Subcutaneous adipose tissue (tissue), 4 donors: ENCODE results near the gene TNIP1. TPM values are rescaled to one million over a fixed set of nuclear protein-coding genes. Genes with fewer than 3 reads are reported as not detected.

ENCODE experiments used
- total RNA-seq, 4 donors: library from RNA; depleted of rRNA; stranded (reverse); fragments of >200 nt; gene quantifications; one replicate each; pipeline ENCODE4 v1.1.0, GENCODE V29; 2016
- TF ChIP-seq, protein P1 (sequence below): fragments of 450-650 bp; IDR thresholded peaks from one replicate; pipeline ENCODE4 v1.5.1; 2016; ENCODE audit warnings: low read depth, mild to moderate bottlenecking, control low read depth, antibody characterized with exemption, moderate library complexity

Gene TNIP1
- total RNA-seq, 4 donors from 2014 or later: 97.1 to 376 (median 190) TPM

GRCh38 chr5:151023651-151024050 is 57.2 kb downstream of the TNIP1 start:
- TF ChIP-seq, protein P1, sequence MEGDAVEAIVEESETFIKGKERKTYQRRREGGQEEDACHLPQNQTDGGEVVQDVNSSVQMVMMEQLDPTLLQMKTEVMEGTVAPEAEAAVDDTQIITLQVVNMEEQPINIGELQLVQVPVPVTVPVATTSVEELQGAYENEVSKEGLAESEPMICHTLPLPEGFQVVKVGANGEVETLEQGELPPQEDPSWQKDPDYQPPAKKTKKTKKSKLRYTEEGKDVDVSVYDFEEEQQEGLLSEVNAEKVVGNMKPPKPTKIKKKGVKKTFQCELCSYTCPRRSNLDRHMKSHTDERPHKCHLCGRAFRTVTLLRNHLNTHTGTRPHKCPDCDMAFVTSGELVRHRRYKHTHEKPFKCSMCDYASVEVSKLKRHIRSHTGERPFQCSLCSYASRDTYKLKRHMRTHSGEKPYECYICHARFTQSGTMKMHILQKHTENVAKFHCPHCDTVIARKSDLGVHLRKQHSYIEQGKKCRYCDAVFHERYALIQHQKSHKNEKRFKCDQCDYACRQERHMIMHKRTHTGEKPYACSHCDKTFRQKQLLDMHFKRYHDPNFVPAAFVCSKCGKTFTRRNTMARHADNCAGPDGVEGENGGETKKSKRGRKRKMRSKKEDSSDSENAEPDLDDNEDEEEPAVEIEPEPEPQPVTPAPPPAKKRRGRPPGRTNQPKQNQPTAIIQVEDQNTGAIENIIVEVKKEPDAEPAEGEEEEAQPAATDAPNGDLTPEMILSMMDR: no peak

DNA sequence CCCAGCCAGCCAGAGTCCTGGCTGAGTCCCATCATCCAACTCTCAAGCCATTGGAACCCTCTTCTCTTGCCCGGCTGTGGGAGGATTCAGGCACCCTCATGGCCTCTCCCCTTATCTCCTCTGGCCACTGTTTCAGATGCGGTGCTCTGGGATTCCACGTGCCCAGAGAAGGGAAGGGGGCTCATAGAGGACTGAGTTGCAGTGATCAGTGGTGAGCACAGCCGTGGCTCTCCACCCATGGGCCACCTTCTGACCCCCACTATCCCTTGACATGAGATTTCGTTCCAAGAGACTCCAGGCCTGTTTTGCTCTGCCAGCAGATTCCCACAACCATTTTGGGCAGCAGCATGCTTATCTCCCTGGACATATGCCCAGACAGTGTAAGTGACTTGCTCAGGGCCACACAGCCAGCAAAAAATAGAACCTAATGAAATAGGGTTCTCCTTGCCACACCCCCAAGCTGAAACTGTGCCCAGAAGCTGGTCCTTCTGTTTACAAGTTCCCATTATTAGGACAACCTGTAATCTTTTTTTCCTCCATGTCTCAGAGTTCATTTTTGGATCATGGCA is 57.7 kb downstream of the TNIP1 start:
- TF ChIP-seq, protein P1: no peak

- TF ChIP-seq, protein P1: no peak
Measured at GRCh38 chr5:151022511-151023018, 58.3 kb downstream of the TNIP1 start.

- TF ChIP-seq, protein P1: no peak
Measured at GRCh38 chr5:151021746-151022145, 59.1 kb downstream of the TNIP1 start.

DNA sequence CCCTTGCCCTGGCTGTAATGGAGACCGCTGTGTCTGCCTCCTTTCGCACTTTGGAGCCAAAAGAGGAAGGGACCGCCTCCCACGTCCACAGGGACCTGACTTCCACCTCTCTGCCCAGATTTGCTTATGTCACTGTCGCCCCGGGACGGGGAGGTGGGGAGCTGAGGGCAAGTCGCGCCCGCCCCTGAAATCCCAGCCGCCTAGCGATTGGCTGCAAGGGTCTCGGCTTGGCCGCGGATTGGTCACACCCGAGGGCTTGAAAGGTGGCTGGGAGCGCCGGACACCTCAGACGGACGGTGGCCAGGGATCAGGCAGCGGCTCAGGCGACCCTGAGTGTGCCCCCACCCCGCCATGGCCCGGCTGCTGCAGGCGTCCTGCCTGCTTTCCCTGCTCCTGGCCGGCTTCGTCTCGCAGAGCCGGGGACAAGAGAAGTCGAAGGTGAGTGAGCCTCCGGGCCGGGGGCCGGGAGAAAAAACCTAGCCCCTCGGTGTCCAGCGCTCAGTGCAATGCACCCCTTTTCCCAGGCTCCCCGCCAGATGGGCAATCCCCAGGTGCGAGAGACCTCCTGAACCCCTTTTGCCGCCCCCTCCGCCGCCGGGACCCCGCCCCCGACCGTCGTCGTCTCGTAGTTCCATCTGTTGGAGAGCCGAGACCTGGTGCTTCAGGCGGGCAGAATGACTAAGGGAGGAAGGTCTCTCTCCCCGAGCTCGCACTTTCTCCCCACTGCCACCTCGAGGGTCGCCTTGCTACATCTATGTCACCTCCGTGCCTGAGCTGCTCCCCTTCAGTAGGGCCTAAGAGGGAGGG is 60.3 kb downstream of the TNIP1 start, which contains the start of gene GPX3:
Gene GPX3 (plus strand): TSS at position 288 of the 807 bp plus-strand sequence. CDS start 64 bp downstream, at position 352.
- TF ChIP-seq, protein P1: no peak

- TF ChIP-seq, protein P1: no peak
Measured at GRCh38 chr5:151019331-151019730, 61.5 kb downstream of the TNIP1 start.

DNA sequence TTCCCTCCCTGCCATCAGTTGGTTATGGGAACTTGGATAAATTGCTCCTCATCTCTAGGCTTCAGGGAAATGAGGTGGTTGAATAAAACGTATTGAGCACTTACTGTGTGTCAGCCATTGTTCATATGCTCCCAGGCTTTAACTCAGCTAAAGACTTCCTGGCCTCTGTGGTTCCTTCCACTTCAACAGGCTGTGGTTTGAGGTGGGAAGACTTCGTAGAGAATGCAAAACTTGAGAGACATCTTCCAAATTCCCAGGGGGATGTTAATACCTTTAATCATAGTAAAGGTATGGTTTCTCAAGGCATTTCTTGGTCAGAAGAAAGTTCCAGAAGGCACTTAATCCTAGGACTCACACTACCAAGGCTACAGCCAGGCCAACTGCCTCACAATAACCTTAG is 62.0 kb downstream of the TNIP1 start:
- TF ChIP-seq, protein P1: no peak
